ENCODE measurements around the gene B3GNT7. TPM values are rescaled to one million over a fixed set of nuclear protein-coding genes. Genes with fewer than 3 reads are reported as not detected.

Gene B3GNT7
- total RNA-seq, 1 experiment from 2014 or later = 6.1 TPM

GRCh38 chr2:231355508-231356465 lies 39.7 kb upstream of the B3GNT7 start:
- ChIA-PET RAD21 (ENCODE audit: low non-redundant PET in 1 of 2, low total read pairs in 2 of 2, uncharacterized antibody in 2 of 2, unreplicated experiment in 2 of 2) (interaction anchor here in 1 of 2 experiments (0.6 kb wide), 1 partner anchor 53 kb away, joined by 5 read pairs; no protein-coding TSS in a partner anchor), POLR2A (no interaction called here), CTCF (no interaction called here)
- no TSS peak for BruUV-seq (replicated peaks)
- Histone ChIP-seq H3K27me3 (ENCODE audit: insufficient read depth, low read length) (no peaks in the 10 kb centered on the region), H3K4me2 (ENCODE audit: low read length) (no peak overlapping the region), H3K9ac (ENCODE audit: low read length) (no peak overlapping the region), H3K36me3 (ENCODE audit: control insufficient read depth in 1 of 2, insufficient read depth in 2 of 2, low read length in 2 of 2) (no peaks in the 10 kb centered on the region), H4K20me1 (ENCODE audit: insufficient read depth) (no peaks in the 10 kb centered on the region), H3K9me3 (ENCODE audit: control insufficient read depth in 1 of 2, insufficient read depth in 1 of 2, low read depth in 1 of 2, low read length in 2 of 2) (no peaks in the 10 kb centered on the region), H2AFZ (ENCODE audit: low read depth, low read length, poor library complexity, severe bottlenecking) (no peak overlapping the region), H3K4me3 (replicated peaks in 1 of 2; ENCODE audit: low read depth in 1 of 2, low read length in 2 of 2) (no peak overlapping the region), H3K4me1 (ENCODE audit: control insufficient read depth in 1 of 2, insufficient read depth in 2 of 2, low read length in 2 of 2) (no peaks in the 10 kb centered on the region), H3K9me2 (ENCODE audit: insufficient read depth) (no peaks in the 10 kb centered on the region), H3K27ac (ENCODE audit: low read depth, low read length) (no peak overlapping the region), H3K79me2 (ENCODE audit: insufficient read depth, low read length) (no peaks in the 10 kb centered on the region)
- intact Hi-C loops (cut with micrococcal nuclease) = no loop called here
- TF ChIP-seq TCF7L2 (IDR thresholded peaks at IDR 0.05; ENCODE audit: borderline replicate concordance, extremely low read depth, insufficient read depth, insufficient read length) (no peak), CBX3 (IDR thresholded peaks at IDR 0.05; ENCODE audit: low read depth) (no peak), SIN3A (IDR thresholded peaks at IDR 0.05; ENCODE audit: low read depth) (no peak), ATF3 (IDR thresholded peaks at IDR 0.05) (no peak), SP1 (IDR thresholded peaks at IDR 0.05; ENCODE audit: low read depth) (no peak)
- ATAC-seq = no peak
- no peak for DNase-seq (ENCODE audit: low read depth, low spot score)

- H3K27ac ChIP-seq (ENCODE audit: low read depth, low read length) = no peak overlapping the region
- no peaks in the 10 kb centered on the region for H3K4me1 ChIP-seq (ENCODE audit: control insufficient read depth in 1 of 2, insufficient read depth in 2 of 2, low read length in 2 of 2)
- CTCF ChIA-PET = no interaction called here
- H3K79me2 ChIP-seq (ENCODE audit: insufficient read depth, low read length) = no peaks in the 10 kb centered on the region
- no peaks in the 10 kb centered on the region for H3K9me2 ChIP-seq (ENCODE audit: insufficient read depth)
- DNase-seq (ENCODE audit: low read depth, low spot score) (no peak), ATAC-seq (no peak)
- BruUV-seq (replicated peaks) = no TSS peak
- H3K4me3 ChIP-seq (replicated peaks in 1 of 2; ENCODE audit: low read depth in 1 of 2, low read length in 2 of 2) = no peak overlapping the region
- H4K20me1 ChIP-seq (ENCODE audit: insufficient read depth) = no peaks in the 10 kb centered on the region
- intact Hi-C loops (cut with micrococcal nuclease) = no loop called here
- H3K9me3 ChIP-seq (ENCODE audit: control insufficient read depth in 1 of 2, insufficient read depth in 1 of 2, low read depth in 1 of 2, low read length in 2 of 2) = no peaks in the 10 kb centered on the region
- TF ChIP-seq POLR2AphosphoS5 (IDR thresholded peaks at IDR 0.05; ENCODE audit: low read depth, low read length) = no peak
- TF ChIP-seq ZBTB33 (IDR thresholded peaks at IDR 0.05; ENCODE audit: extremely low read depth, insufficient replicate concordance, low read length) = no peak
- TF ChIP-seq POLR2A (IDR thresholded peaks at IDR 0.05; ENCODE audit: borderline replicate concordance, extremely low read depth, insufficient read depth, insufficient read length) = no peak
- no peak for TF ChIP-seq SP1 (IDR thresholded peaks at IDR 0.05; ENCODE audit: low read depth)
- no peak for TF ChIP-seq ATF3 (IDR thresholded peaks at IDR 0.05)
- no peak for TF ChIP-seq SRF (IDR thresholded peaks at IDR 0.05; ENCODE audit: low read depth)
- no peak for TF ChIP-seq SIN3A (IDR thresholded peaks at IDR 0.05; ENCODE audit: low read depth)
- no peak for TF ChIP-seq EZH2 (IDR thresholded peaks at IDR 0.05)
- no peak for TF ChIP-seq CBX3 (IDR thresholded peaks at IDR 0.05; ENCODE audit: low read depth)
- no peak for TF ChIP-seq TCF7L2 (IDR thresholded peaks at IDR 0.05; ENCODE audit: borderline replicate concordance, extremely low read depth, insufficient read depth, insufficient read length)
- no peak for TF ChIP-seq CEBPB (IDR thresholded peaks at IDR 0.05; ENCODE audit: low read depth)
- no peak for TF ChIP-seq MAX (IDR thresholded peaks at IDR 0.05)
- TF ChIP-seq ZFX (IDR thresholded peaks at IDR 0.05) = no peak
- TF ChIP-seq EZH2phosphoT487 (IDR thresholded peaks at IDR 0.05; ENCODE audit: borderline replicate concordance) = no peak
- TF ChIP-seq YY1 (IDR thresholded peaks at IDR 0.05; ENCODE audit: extremely low read depth, insufficient replicate concordance, low read depth, low read length) = no peak
- no peak for TF ChIP-seq FOSL1 (IDR thresholded peaks at IDR 0.05; ENCODE audit: low read depth)
- no peak overlapping the region for H3K4me2 ChIP-seq (ENCODE audit: low read length)
- RAD21 ChIA-PET (ENCODE audit: low non-redundant PET in 1 of 2, low total read pairs in 2 of 2, uncharacterized antibody in 2 of 2, unreplicated experiment in 2 of 2) = interaction anchor here in 1 of 2 experiments (0.6 kb wide), 1 partner anchor 53 kb away, joined by 5 read pairs; no protein-coding TSS in a partner anchor
- no peak overlapping the region for H2AFZ ChIP-seq (ENCODE audit: low read depth, low read length, poor library complexity, severe bottlenecking)
- no peak overlapping the region for H3K9ac ChIP-seq (ENCODE audit: low read length)
- POLR2A ChIA-PET = no interaction called here
- no peaks in the 10 kb centered on the region for H3K36me3 ChIP-seq (ENCODE audit: control insufficient read depth in 1 of 2, insufficient read depth in 2 of 2, low read length in 2 of 2)
- no peaks in the 10 kb centered on the region for H3K27me3 ChIP-seq (ENCODE audit: insufficient read depth, low read length)
Measured at GRCh38 chr2:231356466-231356844, 39.1 kb upstream of the B3GNT7 start.
